ENCODE measurements around the gene PCDHA11. TPM values are rescaled to one million over a fixed set of nuclear protein-coding genes. Genes with fewer than 3 reads are reported as not detected.
A peak's percentile ranks its signal among the peaks of the same experiment; 100 is the strongest.

PCDHA11 gene
- total RNA-seq, 1 donor from 2014 or later, result 5.4 TPM

GRCh38 chr5:140835622-140836510 lies 32.9 kb upstream of the PCDHA11 start:
- Mint-ChIP-seq H3K4me3 (no peak overlapping the region), H3K36me3 (peaks cover 28% of the 10 kb centered on the region)

GRCh38 chr5:140840978-140841962 lies 27.5 kb upstream of the PCDHA11 start, which contains the start of gene PCDHA8:
Gene PCDHA8, plus strand, starts transcription at chr5:140841187. Its CDS starts 135 bp downstream, at chr5:140841322.
- Histone ChIP-seq H3K36me3 (no peaks in the 10 kb centered on the region), H4K20me1 (ENCODE audit: low read depth) (no peaks in the 10 kb centered on the region), H3K9ac (no peak within 1 kb of the TSS), H3K4me1 (no peaks in the 10 kb centered on the region), H2AFZ (replicated peaks) (no peak within 1 kb of the TSS), H3K27ac (no peak within 1 kb of the TSS), H3K27me3 (no peaks in the 10 kb centered on the region), H3K79me2 (ENCODE audit: low read depth) (no peaks in the 10 kb centered on the region), H3K4me2 (no peak within 1 kb of the TSS), H3F3A (ENCODE audit: low read depth) (no peaks in the 10 kb centered on the region), H3K9me3 (ENCODE audit: low read depth) (no peaks in the 10 kb centered on the region), H3K4me3 (no peak within 1 kb of the TSS)
- H3K4me1 Mint-ChIP-seq, result no peaks in the 10 kb centered on the region
- no peak within 1 kb of the TSS for H3K27ac Mint-ChIP-seq
- no peak within 1 kb of the TSS for H3K4me3 Mint-ChIP-seq
- peaks cover 18% of the 10 kb centered on the region for H3K36me3 Mint-ChIP-seq
- peaks cover 37% of the 10 kb centered on the region for H3K9me3 Mint-ChIP-seq
- peak; percentile 15 for DNase-seq (ENCODE audit: low spot score)
- H3K27me3 Mint-ChIP-seq (ENCODE audit: insufficient read depth, low read depth), result peaks cover 2% of the 10 kb centered on the region
- TF ChIP-seq CTCF (IDR thresholded peaks at IDR 0.05) (peak; percentile 44), EZH2phosphoT487 (IDR thresholded peaks at IDR 0.05) (no peak)

More at GRCh38 chr5:140835622-140836510, 32.9 kb upstream of the PCDHA11 start:
- Mint-ChIP-seq H3K27me3 (ENCODE audit: insufficient read depth, low read depth) (peaks cover 3% of the 10 kb centered on the region), H3K9me3 (peaks cover 46% of the 10 kb centered on the region), H3K4me1 (no peaks in the 10 kb centered on the region), H3K27ac (no peak overlapping the region)
- Histone ChIP-seq H3F3A (ENCODE audit: low read depth) (no peaks in the 10 kb centered on the region), H3K9ac (no peak overlapping the region), H2AFZ (replicated peaks) (no peak overlapping the region), H4K20me1 (ENCODE audit: low read depth) (no peaks in the 10 kb centered on the region), H3K36me3 (peaks cover 11% of the 10 kb centered on the region), H3K27ac (no peak overlapping the region), H3K9me3 (ENCODE audit: low read depth) (no peaks in the 10 kb centered on the region), H3K4me2 (no peak overlapping the region), H3K4me3 (no peak overlapping the region), H3K27me3 (no peaks in the 10 kb centered on the region), H3K79me2 (ENCODE audit: low read depth) (no peaks in the 10 kb centered on the region), H3K4me1 (no peaks in the 10 kb centered on the region)
- TF ChIP-seq EZH2phosphoT487 (IDR thresholded peaks at IDR 0.05) (no peak), EZH2 (IDR thresholded peaks at IDR 0.05) (no peak), CTCF (IDR thresholded peaks at IDR 0.05) (no peak)
- no peak for DNase-seq (ENCODE audit: low spot score)

GRCh38 chr5:140842798-140843733 lies 25.7 kb upstream of the PCDHA11 start:
- Mint-ChIP-seq H3K4me1 (no peaks in the 10 kb centered on the region), H3K27me3 (ENCODE audit: insufficient read depth, low read depth) (peaks cover 2% of the 10 kb centered on the region), H3K9me3 (peaks cover 49% of the 10 kb centered on the region), H3K4me3 (no peak overlapping the region), H3K36me3 (peaks cover 24% of the 10 kb centered on the region), H3K27ac (no peak overlapping the region)
- no peak for TF ChIP-seq CTCF (IDR thresholded peaks at IDR 0.05)
- no peak for TF ChIP-seq EZH2 (IDR thresholded peaks at IDR 0.05)
- TF ChIP-seq EZH2phosphoT487 (IDR thresholded peaks at IDR 0.05), result no peak
- Histone ChIP-seq H3K4me2 (no peak overlapping the region), H3K79me2 (ENCODE audit: low read depth) (no peaks in the 10 kb centered on the region), H3K4me3 (no peak overlapping the region), H3K9me3 (ENCODE audit: low read depth) (peaks cover 8% of the 10 kb centered on the region), H3K27ac (no peak overlapping the region), H3K36me3 (no peaks in the 10 kb centered on the region), H3K9ac (no peak overlapping the region), H4K20me1 (ENCODE audit: low read depth) (no peaks in the 10 kb centered on the region), H3K4me1 (no peaks in the 10 kb centered on the region), H2AFZ (replicated peaks) (no peak overlapping the region), H3F3A (ENCODE audit: low read depth) (no peaks in the 10 kb centered on the region), H3K27me3 (no peaks in the 10 kb centered on the region)
- DNase-seq (ENCODE audit: low spot score), result no peak
